Measurements from ENCODE around the gene SCLT1. TPM values are rescaled to one million over a fixed set of nuclear protein-coding genes. Genes with fewer than 3 reads are reported as not detected.

Gene SCLT1
- polyA plus RNA-seq, 1 donor from 2014 or later = 12.8 TPM

DNA sequence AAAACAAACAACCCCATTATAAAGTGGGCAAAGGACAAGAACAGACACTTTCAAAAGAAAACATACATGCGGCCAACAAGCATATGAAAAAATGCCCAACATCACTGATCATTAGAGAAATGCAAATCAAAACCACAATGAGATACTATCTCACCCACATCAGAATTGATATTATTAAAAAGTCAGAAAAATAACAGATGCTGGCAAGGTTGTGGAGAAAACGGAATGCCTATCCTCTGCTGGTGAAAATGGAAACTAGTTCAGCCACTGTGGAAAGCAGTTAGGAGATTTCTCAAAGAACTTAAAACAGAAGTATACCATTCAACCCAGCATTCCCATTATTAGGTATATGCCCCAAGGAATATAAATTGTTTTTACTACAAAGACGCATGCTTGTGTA, 171.4 kb downstream of the SCLT1 start:
- H3K79me2 ChIP-seq (replicated peaks; ENCODE audit: insufficient read depth, low read length) = no peaks in the 10 kb centered on the region
- H3K4me2 ChIP-seq (ENCODE audit: low read length) = no peak overlapping the region
- no peak overlapping the region for H3K27ac ChIP-seq (ENCODE audit: low read length)
- H4K20me1 ChIP-seq (ENCODE audit: insufficient read depth) = no peaks in the 10 kb centered on the region
- no peak overlapping the region for H3K9ac ChIP-seq (ENCODE audit: low read length)
- H3K27me3 ChIP-seq (ENCODE audit: insufficient read depth, low read depth, low read length) = no peaks in the 10 kb centered on the region
- no peaks in the 10 kb centered on the region for H3K9me2 ChIP-seq (ENCODE audit: insufficient read depth, low read length)
- TF ChIP-seq POLR2AphosphoS5 (IDR thresholded peaks at IDR 0.05) (no peak), EP300 (conservative IDR thresholded peaks at IDR 0.05; ENCODE audit: poor library complexity, severe bottlenecking) (no peak), SMC3 (conservative IDR thresholded peaks at IDR 0.05; ENCODE audit: poor library complexity) (no peak), RAD21 (conservative IDR thresholded peaks at IDR 0.05) (no peak), EZH2 (IDR thresholded peaks at IDR 0.05; ENCODE audit: borderline replicate concordance, insufficient read depth, low read length, poor library complexity, severe bottlenecking) (no peak), MXI1 (conservative IDR thresholded peaks at IDR 0.05; ENCODE audit: poor library complexity, severe bottlenecking) (no peak), TAF1 (IDR thresholded peaks at IDR 0.05; ENCODE audit: low read depth) (no peak)
- TF ChIP-seq, protein P1, sequence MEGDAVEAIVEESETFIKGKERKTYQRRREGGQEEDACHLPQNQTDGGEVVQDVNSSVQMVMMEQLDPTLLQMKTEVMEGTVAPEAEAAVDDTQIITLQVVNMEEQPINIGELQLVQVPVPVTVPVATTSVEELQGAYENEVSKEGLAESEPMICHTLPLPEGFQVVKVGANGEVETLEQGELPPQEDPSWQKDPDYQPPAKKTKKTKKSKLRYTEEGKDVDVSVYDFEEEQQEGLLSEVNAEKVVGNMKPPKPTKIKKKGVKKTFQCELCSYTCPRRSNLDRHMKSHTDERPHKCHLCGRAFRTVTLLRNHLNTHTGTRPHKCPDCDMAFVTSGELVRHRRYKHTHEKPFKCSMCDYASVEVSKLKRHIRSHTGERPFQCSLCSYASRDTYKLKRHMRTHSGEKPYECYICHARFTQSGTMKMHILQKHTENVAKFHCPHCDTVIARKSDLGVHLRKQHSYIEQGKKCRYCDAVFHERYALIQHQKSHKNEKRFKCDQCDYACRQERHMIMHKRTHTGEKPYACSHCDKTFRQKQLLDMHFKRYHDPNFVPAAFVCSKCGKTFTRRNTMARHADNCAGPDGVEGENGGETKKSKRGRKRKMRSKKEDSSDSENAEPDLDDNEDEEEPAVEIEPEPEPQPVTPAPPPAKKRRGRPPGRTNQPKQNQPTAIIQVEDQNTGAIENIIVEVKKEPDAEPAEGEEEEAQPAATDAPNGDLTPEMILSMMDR (IDR thresholded peaks at IDR 0.05; ENCODE audit: poor library complexity, severe bottlenecking) = no peak
- TF ChIP-seq, protein P2, sequence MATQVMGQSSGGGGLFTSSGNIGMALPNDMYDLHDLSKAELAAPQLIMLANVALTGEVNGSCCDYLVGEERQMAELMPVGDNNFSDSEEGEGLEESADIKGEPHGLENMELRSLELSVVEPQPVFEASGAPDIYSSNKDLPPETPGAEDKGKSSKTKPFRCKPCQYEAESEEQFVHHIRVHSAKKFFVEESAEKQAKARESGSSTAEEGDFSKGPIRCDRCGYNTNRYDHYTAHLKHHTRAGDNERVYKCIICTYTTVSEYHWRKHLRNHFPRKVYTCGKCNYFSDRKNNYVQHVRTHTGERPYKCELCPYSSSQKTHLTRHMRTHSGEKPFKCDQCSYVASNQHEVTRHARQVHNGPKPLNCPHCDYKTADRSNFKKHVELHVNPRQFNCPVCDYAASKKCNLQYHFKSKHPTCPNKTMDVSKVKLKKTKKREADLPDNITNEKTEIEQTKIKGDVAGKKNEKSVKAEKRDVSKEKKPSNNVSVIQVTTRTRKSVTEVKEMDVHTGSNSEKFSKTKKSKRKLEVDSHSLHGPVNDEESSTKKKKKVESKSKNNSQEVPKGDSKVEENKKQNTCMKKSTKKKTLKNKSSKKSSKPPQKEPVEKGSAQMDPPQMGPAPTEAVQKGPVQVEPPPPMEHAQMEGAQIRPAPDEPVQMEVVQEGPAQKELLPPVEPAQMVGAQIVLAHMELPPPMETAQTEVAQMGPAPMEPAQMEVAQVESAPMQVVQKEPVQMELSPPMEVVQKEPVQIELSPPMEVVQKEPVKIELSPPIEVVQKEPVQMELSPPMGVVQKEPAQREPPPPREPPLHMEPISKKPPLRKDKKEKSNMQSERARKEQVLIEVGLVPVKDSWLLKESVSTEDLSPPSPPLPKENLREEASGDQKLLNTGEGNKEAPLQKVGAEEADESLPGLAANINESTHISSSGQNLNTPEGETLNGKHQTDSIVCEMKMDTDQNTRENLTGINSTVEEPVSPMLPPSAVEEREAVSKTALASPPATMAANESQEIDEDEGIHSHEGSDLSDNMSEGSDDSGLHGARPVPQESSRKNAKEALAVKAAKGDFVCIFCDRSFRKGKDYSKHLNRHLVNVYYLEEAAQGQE (IDR thresholded peaks at IDR 0.05; ENCODE audit: borderline replicate concordance) = no peak
- H3K9me3 ChIP-seq (ENCODE audit: low read length) = no peaks in the 10 kb centered on the region
- no peak overlapping the region for H2AFZ ChIP-seq (ENCODE audit: low read depth, low read length)
- no peaks in the 10 kb centered on the region for H3K36me3 ChIP-seq (ENCODE audit: insufficient read depth, low read length)
- H3F3A ChIP-seq (ENCODE audit: insufficient read depth, low read length, poor library complexity, severe bottlenecking) = no peaks in the 10 kb centered on the region
- no peak overlapping the region for H3K4me3 ChIP-seq (ENCODE audit: low read length)

DNA sequence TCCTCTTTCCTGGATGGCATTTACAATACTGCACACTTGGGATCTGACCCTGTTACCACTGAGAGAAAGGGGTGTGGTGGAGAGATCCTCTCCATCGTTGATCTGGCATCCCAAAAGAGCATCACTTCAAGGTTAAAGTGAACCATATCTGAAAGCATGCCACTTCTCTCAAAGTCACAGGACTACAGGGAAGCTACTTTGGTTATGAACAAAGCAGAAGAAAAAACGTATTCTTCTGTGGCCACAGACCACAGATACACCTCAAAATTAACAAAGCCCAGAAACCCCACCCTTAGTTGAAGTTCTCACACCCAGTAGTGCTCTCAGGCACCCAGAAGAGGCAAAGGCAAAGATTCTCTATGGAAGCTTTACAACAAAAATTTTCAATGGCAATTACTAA, 175.6 kb downstream of the SCLT1 start:
- H3F3A ChIP-seq (ENCODE audit: insufficient read depth, low read length, poor library complexity, severe bottlenecking) = no peaks in the 10 kb centered on the region
- H3K4me2 ChIP-seq (ENCODE audit: low read length) = no peak overlapping the region
- TF ChIP-seq SMC3 (conservative IDR thresholded peaks at IDR 0.05; ENCODE audit: poor library complexity) (no peak), EZH2 (IDR thresholded peaks at IDR 0.05; ENCODE audit: borderline replicate concordance, insufficient read depth, low read length, poor library complexity, severe bottlenecking) (no peak), RAD21 (conservative IDR thresholded peaks at IDR 0.05) (no peak), MXI1 (conservative IDR thresholded peaks at IDR 0.05; ENCODE audit: poor library complexity, severe bottlenecking) (no peak), POLR2AphosphoS5 (IDR thresholded peaks at IDR 0.05) (no peak)
- TF ChIP-seq, protein P2 (IDR thresholded peaks at IDR 0.05; ENCODE audit: borderline replicate concordance) = no peak
- H3K27ac ChIP-seq (ENCODE audit: low read length) = no peak overlapping the region
- H3K79me2 ChIP-seq (replicated peaks; ENCODE audit: insufficient read depth, low read length) = no peaks in the 10 kb centered on the region
- no peaks in the 10 kb centered on the region for H3K36me3 ChIP-seq (ENCODE audit: insufficient read depth, low read length)
- H3K27me3 ChIP-seq (ENCODE audit: insufficient read depth, low read depth, low read length) = no peaks in the 10 kb centered on the region
- H3K9ac ChIP-seq (ENCODE audit: low read length) = no peak overlapping the region
- H2AFZ ChIP-seq (ENCODE audit: low read depth, low read length) = no peak overlapping the region
- no peaks in the 10 kb centered on the region for H3K9me2 ChIP-seq (ENCODE audit: insufficient read depth, low read length)
- no peaks in the 10 kb centered on the region for H3K9me3 ChIP-seq (ENCODE audit: low read length)
- no peaks in the 10 kb centered on the region for H4K20me1 ChIP-seq (ENCODE audit: insufficient read depth)
- no peak overlapping the region for H3K4me3 ChIP-seq (ENCODE audit: low read length)

Measured in neural cell (in vitro differentiated cells).